GM18858 (cell line): ENCODE data around the gene TENT4A.

Source experiments
- ATAC-seq: cut with Tn5 transposase; IDR thresholded peaks from one replicate; pipeline ENCODE4 v1.9.1; 2021; ENCODE audit not compliant: unreplicated experiment

Gene TENT4A

DNA sequence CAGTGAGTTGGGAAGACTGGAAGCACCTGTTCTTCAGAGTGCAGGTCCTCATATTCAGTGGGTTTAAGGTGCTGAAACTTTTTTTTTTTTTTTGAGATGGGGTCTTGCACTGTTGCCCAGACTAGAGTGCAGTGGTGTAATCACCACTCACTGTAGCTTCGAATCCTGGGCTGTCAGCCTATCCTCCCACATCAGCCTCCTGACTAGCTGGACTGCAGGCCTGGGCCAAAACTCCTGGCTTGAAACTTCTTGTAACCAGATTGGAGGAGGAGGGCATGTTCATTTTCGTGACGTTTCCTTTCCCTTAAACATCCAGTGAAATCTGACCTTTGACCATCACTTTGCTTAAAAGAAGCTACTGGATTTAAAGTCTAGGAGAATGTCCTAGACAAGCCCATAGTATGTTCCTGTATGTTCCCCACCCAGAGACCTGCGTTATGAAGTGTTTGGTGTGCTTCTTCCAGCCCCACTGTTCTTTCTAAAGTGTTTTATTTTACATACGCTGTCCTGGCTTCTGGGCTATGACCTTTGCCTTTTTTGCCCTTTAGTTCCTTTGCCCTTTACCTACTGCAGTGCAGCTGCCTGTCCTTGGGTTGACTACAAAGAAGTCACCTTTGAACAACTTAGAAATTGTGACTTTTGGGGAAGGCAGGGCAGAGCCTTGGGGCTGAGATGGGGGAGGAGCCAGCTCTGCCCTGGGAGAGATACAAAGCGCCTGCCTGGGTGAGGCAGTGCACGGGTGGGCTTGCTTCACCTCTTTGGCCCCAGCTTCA, 18.4 kb downstream of the TENT4A start:
- ATAC-seq, result no peak

DNA sequence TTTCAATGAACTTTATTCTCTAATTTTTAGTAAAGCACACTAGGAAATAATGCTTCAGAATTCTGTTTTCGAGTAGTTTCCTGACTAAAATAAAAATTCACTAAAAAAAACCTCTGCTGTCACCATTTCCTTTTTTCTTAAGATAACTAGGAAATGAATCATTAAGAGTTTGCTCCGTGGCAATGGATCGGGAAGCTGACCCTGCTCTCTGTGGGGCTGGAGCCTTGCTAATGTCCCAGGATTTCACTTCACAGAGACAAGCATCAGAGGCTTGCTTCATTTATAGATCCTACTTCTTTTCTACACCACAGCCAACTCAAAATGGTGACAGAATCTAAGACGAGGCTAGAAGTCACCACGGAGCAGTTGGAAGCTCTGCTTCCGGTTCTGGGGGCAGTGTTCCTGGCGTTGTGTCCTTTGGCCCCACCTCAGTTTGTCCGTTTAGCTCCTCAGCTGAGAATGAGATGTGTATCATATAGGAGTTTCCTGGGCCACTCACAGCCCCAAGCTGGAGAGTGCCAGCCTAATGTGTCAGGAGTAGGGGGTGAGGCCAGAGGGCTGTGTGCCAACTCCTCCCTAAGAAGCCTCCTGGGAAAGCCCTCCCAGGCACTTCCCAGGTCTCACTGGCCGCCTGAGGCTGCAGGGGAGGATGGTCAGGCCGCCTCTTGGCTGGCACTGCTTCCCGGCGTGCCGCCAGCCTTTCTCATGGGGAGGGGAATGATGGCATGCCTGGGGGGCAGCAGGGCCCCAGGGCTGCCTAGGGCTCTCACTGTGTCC, 19.6 kb downstream of the TENT4A start:
- ATAC-seq, result no peak

DNA sequence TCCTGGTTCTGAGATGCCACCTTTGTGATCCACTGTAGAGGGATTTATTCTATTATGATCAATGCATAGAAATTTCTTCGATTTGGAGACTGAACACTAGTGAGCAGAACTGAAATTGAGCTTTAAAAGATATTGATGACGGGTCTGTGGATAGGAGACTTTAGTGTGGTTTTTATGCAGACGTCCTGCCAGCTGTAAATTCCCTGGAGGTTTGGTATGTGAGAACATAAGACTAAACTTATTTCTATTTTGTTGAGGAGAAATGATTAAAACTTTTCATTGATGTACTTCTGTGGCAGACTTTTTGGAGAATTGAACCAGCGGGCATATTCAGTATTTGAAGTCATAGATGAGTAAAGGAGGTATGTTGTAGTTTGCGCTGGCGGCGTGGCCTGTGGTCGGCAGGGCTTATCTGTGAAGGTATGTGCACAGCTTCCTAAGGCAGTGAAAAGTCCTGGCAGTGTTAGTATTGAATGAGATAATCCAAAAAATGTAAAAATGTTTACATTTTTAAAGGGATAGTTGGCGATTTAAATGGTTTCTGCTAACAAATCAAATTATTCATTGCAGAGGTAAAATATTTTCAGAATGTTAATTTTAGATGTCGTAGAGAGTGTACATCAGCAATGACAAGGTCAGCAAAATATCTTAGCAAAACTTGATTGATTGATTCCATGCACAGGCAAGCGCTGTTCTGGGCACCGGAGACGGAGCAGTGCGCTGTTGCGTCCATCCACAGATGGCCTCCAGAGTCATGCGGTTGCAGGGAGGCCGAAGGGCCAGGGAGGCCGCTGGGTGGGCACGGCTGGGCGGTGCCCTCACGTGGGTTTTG, 20.4 kb downstream of the TENT4A start:
- ATAC-seq, result no peak

DNA sequence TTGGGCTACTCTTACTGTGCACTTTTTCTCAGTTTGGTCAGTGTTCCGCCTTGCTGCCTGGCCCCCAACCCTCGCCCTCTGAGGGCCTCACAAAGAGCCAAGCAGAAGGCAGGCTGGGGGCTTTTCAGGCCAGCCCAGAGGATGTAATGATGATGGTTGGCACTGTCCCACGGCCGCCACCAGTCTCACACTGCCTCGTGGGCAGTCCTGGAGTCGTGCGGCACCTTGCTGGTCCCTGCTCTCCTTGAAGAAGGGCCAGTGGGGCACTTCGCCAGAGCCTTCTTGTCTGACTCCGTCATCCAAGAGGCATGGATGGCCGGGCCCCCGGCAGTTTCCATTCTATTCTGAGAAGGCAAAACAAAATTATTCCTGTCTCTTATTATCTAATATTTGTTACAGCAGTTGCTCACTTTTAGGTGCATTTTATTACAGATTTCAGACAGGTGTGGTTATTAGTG, 21.0 kb downstream of the TENT4A start:
- ATAC-seq, result no peak

DNA sequence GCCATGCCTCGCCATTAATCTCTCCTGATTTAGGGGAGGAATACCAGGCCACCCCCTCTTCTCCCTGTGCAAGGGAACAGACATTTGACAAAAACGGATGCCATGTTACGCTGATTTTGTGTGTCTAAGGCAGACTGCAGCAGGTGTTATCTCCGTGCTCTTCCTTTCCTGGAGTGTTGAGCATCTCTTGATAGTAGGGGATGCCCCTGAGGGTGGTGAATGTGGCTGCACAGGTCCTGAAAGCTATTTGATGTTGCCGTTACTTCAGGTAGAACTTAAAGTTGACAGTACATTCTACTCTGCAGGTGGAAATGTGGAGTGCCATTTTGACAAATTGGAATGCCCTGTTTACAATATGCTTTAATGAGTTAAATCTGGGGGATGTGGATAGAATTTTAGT, 21.5 kb downstream of the TENT4A start:
- ATAC-seq, result no peak

- no peak for ATAC-seq
Observed at GRCh38 chr5:6736106-6736505, 22.9 kb downstream of the TENT4A start.

DNA sequence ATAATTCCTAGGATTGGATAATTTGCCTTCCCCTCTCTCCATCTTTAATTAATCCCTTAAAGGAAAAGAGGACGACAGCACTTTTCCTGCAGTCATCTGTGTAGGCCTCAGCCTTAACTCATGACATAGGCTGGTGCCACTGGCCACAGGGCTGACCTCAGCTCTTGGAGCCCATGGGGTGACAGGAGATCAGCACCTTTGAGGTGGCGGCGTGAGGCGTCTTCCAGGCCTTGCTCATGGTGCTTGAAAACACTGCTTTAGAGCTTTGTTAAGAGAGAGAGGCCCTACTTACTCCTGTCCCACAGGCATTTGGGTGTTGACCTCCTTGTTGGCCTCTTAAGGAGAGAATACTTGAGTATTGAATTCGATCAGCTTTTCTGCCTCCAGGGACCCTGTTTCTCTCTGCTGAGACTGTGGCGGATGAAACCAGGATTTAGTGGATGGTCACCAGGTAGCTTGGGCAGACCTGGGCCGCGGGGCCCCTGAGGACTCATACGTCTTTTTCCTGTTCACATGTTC, 23.4 kb downstream of the TENT4A start:
- ATAC-seq, result no peak

DNA sequence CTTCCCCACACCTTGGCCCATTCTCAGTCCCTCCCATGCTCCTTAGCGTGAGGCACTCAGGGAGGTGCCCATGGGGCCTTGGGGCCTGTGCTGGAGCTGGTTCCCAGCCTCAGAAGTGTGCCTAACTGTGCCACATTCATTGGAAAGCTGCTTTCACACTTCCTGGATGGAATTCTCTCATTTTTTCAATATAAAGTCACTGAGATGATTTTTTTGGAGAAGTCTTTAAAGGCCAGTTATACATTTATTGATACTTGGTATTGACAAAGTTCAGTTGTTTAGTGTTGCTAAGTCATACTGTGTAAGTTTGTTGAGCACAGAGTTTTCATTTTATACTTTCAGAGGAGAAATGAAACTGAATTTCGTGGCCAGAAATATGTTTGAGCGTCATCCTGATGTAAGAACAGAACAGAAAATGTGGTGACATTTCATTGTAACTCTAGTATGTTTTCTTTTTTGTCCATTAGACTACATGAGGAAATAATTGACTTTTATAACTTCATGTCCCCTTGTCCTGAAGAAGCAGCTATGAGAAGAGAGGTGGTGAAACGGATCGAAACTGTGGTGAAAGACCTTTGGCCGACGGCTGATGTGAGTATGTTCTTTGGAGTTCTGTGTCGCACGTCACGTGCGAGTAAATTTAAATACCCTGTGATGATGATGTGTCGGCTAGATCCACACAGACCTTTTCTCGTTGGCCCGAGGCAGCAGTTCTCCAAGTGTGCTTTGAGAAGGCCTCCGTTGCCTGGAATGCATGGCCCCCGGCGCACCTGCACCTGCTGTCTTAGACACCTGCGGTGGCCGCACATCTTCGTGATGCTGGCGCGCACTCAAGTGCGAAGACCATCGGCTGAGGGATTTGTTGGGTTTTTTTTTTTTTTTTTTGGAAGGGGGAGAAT, 24.1 kb downstream of the TENT4A start:
- ATAC-seq, result peak; percentile 74

DNA sequence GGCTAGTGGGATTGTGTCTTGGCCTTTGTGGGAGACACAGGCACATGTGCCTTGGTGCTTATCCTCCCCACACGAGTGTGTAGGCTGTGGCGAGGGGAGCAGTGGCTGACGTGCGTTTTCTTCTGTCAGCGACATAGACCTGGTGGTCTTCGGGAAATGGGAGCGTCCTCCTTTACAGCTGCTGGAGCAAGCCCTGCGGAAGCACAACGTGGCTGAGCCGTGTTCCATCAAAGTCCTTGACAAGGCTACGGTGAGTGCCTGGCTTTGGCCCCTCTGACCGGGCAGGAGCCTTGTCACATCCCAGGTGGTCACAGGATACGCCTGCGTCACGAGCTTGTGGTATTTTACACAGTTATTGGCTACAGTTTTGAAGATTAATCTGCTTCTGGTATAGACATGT, 26.4 kb downstream of the TENT4A start:
- no peak for ATAC-seq

- ATAC-seq, result no peak
Observed at GRCh38 chr5:6740586-6741150, 27.4 kb downstream of the TENT4A start.

GRCh38 chr5:6742081-6742758, 29.0 kb downstream of the TENT4A start:
- no peak for ATAC-seq

DNA sequence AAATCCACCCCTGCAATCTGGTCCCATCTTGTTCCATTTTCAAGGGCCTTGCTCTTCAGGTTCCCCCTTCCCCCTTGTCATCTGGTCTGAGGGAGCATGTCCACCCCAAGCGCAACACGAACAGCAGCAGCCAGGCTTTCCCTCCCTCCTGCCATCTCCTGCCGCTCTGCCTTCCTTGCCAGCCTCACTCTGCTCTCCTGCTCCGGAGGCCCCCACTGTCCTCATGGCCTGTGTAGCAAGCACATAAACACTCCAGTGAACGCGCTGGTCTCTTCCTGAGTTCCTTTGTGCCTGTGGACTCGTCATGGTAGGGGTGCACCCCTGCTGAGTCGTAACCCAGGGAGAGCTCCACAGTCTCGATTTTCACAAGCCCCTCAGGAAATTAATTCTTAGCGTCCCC, 29.9 kb downstream of the TENT4A start:
- no peak for ATAC-seq

- ATAC-seq, result no peak
Observed at GRCh38 chr5:6744841-6745705, 31.8 kb downstream of the TENT4A start.

GRCh38 chr5:6745706-6746222, 32.5 kb downstream of the TENT4A start:
- peak; percentile 58 for ATAC-seq

DNA sequence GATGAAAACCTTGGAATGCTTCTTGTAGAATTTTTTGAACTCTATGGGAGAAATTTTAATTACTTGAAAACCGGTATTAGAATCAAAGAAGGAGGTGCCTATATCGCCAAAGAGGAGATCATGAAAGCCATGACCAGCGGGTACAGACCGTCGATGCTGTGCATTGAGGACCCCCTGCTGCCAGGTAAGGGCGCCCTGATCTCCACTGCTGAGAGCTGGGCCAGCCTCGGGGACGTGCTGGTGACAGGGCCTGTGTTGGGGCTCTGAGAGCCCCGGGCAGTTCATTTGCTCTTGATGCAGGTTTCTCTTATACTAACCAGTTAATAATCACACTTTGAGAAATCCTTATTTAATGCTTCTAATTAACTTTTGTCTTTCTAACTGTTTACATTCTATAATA, 33.0 kb downstream of the TENT4A start:
- ATAC-seq, result no peak

GRCh38 chr5:6747103-6747502, 33.9 kb downstream of the TENT4A start:
- ATAC-seq, result no peak

DNA sequence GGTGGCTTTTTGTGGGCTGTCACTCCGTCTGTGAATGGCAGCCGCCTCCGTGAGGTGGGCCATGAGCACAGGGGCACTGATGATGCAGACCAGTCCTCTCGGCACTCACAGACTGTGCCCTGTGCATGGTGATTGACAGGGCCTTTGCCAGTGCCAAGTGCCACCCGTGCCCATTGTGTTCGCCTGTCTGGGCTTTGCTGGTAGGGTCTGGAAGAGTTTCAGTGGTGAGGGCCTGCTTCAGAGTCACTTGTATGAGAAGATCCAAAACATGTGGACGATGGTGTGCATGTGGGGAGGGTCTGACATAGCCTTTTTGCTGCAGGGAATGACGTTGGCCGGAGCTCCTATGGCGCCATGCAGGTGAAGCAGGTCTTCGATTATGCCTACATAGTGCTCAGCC, 34.9 kb downstream of the TENT4A start:
- ATAC-seq, result no peak

GRCh38 chr5:6749026-6749716, 35.9 kb downstream of the TENT4A start:
- no peak for ATAC-seq
